Measurements from ENCODE around the gene POU5F1. TPM values are rescaled to one million over a fixed set of nuclear protein-coding genes. Genes with fewer than 3 reads are reported as not detected.
"Not testable (repeated sequence)": the region's sequence is repeated elsewhere in the genome, so short reads cannot be mapped to it uniquely, and the experiment has no call there.

POU5F1 gene
- total RNA-seq, 2 donors from 2014 or later = 4.0 to 12.9 TPM

- DNase-seq (ENCODE audit: low spot score) (no peak), ATAC-seq (ENCODE audit: insufficient number of reproducible peaks, low FRiP score, low read depth) (peak; percentile 16)
- no peak for TF ChIP-seq CTCF (IDR thresholded peaks at IDR 0.05)
- peak overlapping the region; percentile 70 for H3K4me3 ChIP-seq
- H3K36me3 ChIP-seq = no peaks in the 10 kb centered on the region
- H3K27me3 ChIP-seq (replicated peaks; ENCODE audit: insufficient read depth) = no peaks in the 10 kb centered on the region
- peak overlapping the region; percentile 73 for H3K27ac ChIP-seq
- no peaks in the 10 kb centered on the region for H3K9me3 ChIP-seq
- H3K4me1 ChIP-seq (ENCODE audit: control insufficient read depth in 1 of 2, low read depth in 2 of 2) = peaks cover 25 to 28% of the 10 kb centered on the region in 2 donors
These were observed 33.0 kb upstream of the POU5F1 start for GRCh38 chr6:31203345-31203979.

- H3K27ac ChIP-seq = peak overlapping the region; percentile 73
- no peak for TF ChIP-seq CTCF (IDR thresholded peaks at IDR 0.05)
- ATAC-seq (ENCODE audit: insufficient number of reproducible peaks, low FRiP score, low read depth) (no peak), DNase-seq (ENCODE audit: low spot score) (no peak)
- H3K36me3 ChIP-seq = no peaks in the 10 kb centered on the region
- peaks cover 22 to 23% of the 10 kb centered on the region in 2 donors for H3K4me1 ChIP-seq (ENCODE audit: control insufficient read depth in 1 of 2, low read depth in 2 of 2)
- no peaks in the 10 kb centered on the region for H3K27me3 ChIP-seq (replicated peaks; ENCODE audit: insufficient read depth)
- peak overlapping the region; percentile 70 for H3K4me3 ChIP-seq
- no peaks in the 10 kb centered on the region for H3K9me3 ChIP-seq
These were observed 32.0 kb upstream of the POU5F1 start for GRCh38 chr6:31202259-31203166.

- not testable (repeated sequence) for H3K9me3 ChIP-seq; H3K36me3 ChIP-seq; H3K27me3 ChIP-seq (replicated peaks; ENCODE audit: insufficient read depth); DNase-seq (ENCODE audit: low spot score); ATAC-seq (ENCODE audit: insufficient number of reproducible peaks, low FRiP score, low read depth)
- Histone ChIP-seq H3K4me3 (peak overlapping the region; percentile 85), H3K4me1 (ENCODE audit: control insufficient read depth in 1 of 2, low read depth in 2 of 2) (peaks cover 23 to 24% of the 10 kb centered on the region in 2 donors), H3K27ac (peak overlapping the region in 1 of 2 donors; percentile 93)
These were observed 28.6 kb upstream of the POU5F1 start for GRCh38 chr6:31199105-31199452.

GRCh38 chr6:31197559-31198305 lies 27.2 kb upstream of the POU5F1 start:
- peak overlapping the region; percentile 85 for H3K4me3 ChIP-seq
- H3K27me3 ChIP-seq (replicated peaks; ENCODE audit: insufficient read depth) = no peaks in the 10 kb centered on the region
- ATAC-seq (ENCODE audit: insufficient number of reproducible peaks, low FRiP score, low read depth) (peak; percentile 69), DNase-seq (ENCODE audit: low spot score) (peak; percentile 72)
- H3K36me3 ChIP-seq = no peaks in the 10 kb centered on the region
- no peak for TF ChIP-seq CTCF (IDR thresholded peaks at IDR 0.05)
- H3K4me1 ChIP-seq (ENCODE audit: control insufficient read depth in 1 of 2, low read depth in 2 of 2) = peaks cover 12 to 15% of the 10 kb centered on the region in 2 donors
- no peaks in the 10 kb centered on the region for H3K9me3 ChIP-seq
- peak overlapping the region; percentile 93 to 96 for H3K27ac ChIP-seq

GRCh38 chr6:31196251-31197022 lies 26.0 kb upstream of the POU5F1 start:
- not testable (repeated sequence) for H3K4me1 ChIP-seq (ENCODE audit: control insufficient read depth in 1 of 2, low read depth in 2 of 2); H3K36me3 ChIP-seq; H3K9me3 ChIP-seq; DNase-seq (ENCODE audit: low spot score); H3K27me3 ChIP-seq (replicated peaks; ENCODE audit: insufficient read depth)
- ATAC-seq (ENCODE audit: insufficient number of reproducible peaks, low FRiP score, low read depth) = peak; percentile 1
- Histone ChIP-seq H3K4me3 (peak overlapping the region; percentile 85), H3K27ac (peak overlapping the region in 1 of 2 donors; percentile 93)

GRCh38 chr6:31195308-31195979 lies 25.0 kb upstream of the POU5F1 start:
- H3K4me3 ChIP-seq; H3K27ac ChIP-seq; H3K27me3 ChIP-seq (replicated peaks; ENCODE audit: insufficient read depth); H3K36me3 ChIP-seq; H3K9me3 ChIP-seq; H3K4me1 ChIP-seq (ENCODE audit: control insufficient read depth in 1 of 2, low read depth in 2 of 2); ATAC-seq (ENCODE audit: insufficient number of reproducible peaks, low FRiP score, low read depth); DNase-seq (ENCODE audit: low spot score): not testable (repeated sequence)

Data from thoracic aorta (tissue), 2 donors.